ENCODE data around the gene ATAD3A. TPM values are rescaled to one million over a fixed set of nuclear protein-coding genes. Genes with fewer than 3 reads are reported as not detected.
A peak's percentile ranks its signal among the peaks of the same experiment; 100 is the strongest.
"Not testable (repeated sequence)": the region's sequence is repeated elsewhere in the genome, so short reads cannot be mapped to it uniquely, and the experiment has no call there.

Gene ATAD3A
- total RNA-seq, 1 donor from 2014 or later, result 17.1 TPM

DNA sequence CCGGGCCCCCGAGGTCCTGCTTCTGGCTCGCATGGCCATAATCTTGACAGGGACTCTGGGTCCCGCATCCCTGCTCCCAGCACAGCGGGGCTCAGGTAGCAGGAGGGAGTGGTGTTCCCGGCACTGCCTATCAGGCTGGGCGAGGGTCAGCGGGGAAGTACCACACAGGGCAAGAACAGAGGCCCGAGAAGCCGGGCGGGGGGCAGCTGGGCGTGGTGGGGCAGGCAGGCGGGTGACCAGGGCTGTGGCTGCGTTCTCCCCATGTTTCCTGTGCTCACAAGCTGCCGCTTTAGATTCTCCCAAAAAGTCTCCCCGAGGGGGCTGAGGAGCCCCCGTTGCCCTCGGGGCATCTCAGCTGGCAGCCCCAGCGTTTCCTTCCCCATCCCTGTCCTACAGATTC lies 22.1 kb upstream of the ATAD3A start:
- DNase-seq (ENCODE audit: low read depth in 2 of 2), result no peak

DNA sequence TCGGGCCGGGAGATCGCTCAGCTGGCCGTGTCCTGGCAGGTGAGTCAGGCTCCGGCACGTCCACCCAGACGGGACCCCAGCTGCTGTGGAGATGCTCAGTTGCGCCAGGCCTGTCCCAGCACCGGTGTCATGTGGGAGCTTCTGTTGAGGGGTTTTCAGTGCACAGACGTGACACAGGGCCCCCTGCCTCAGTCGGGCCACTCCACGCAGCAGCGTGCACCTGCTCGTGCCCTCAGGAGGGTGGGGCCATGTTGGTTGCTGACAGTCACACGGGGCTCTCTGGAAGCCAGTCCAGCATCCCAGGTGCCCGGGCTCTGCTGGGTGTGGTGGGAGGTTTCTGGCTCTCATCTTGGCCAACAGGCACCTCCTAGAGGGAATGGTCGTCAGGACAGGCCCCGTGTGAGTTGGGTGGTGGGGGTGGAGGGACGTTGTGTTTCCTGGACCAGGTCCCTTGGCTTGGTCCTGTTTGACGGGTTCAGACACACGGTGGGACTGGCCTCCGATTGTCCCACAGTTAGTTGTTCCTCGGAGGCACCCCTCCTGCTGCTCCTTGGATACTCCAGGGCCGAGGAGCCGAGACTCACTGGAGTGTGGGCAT lies 21.2 kb upstream of the ATAD3A start:
- DNase-seq (ENCODE audit: low read depth in 2 of 2), result no peak

DNA sequence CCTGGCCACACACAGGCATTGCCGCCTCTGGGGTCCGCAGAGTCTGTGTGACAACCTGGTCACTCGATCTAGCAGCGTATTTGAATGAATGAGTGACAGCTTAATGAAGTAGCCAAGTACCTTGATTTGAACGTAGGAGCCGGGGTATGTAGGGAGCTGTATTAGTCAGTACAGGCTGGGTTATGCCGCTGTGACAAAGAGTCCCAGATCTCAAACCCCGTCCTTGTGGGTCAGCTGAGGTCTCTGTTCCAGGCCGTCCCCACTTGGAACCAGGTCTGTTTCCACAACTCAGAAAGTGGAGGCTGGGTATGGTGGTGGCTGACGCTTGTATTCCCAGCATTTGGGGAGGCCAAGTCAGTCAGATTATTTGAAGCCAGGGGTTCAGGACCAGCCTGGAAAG lies 20.4 kb upstream of the ATAD3A start:
- DNase-seq (ENCODE audit: low read depth in 2 of 2), result no peak

DNA sequence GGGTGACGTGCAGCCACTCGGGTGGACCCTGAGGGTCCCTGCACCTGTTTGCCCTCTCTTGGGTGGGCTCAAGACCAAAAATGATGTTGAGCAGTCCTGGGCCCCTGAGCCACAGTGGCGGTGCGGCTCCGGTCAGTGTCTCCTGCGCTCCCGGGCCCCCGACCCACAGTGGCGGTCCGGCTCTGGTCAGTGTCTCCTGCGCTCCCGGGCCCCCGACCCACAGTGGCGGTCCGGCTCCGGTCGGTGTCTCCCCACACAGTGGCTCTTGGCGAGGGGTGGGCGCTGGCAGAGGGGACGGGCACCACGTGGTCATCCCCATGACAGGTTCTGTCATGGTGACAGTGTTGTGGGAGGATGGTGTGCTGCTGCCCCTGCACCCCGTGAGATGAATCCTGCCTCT lies 17.7 kb upstream of the ATAD3A start:
- not testable (repeated sequence) for DNase-seq (ENCODE audit: low read depth in 2 of 2)

DNA sequence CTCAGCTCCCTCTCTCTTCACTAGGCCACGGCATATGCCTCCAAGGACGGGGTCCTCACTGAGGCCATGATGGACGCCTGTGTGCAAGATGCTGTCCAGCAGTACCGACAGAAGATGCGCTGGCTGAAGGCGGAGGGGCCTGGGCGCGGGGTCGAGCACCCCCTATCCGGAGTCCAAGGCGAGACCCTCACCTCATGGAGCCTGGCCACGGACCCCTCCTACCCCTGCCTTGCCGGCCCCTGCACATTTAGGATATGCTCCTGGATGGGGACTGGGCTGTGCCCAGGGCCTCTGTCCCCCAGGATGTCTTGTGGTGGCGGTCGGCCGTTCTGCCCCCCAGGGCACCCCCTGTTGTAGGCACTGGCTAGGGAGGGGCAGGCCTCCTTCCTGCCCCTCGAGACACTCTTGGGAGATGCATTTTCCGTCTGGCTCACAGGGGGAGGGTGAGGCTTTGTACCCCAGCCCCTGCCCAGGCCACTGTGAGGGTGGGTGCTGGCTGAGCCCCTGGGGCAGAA lies 16.4 kb upstream of the ATAD3A start:
- not testable (repeated sequence) for DNase-seq (ENCODE audit: low read depth in 2 of 2)

DNA sequence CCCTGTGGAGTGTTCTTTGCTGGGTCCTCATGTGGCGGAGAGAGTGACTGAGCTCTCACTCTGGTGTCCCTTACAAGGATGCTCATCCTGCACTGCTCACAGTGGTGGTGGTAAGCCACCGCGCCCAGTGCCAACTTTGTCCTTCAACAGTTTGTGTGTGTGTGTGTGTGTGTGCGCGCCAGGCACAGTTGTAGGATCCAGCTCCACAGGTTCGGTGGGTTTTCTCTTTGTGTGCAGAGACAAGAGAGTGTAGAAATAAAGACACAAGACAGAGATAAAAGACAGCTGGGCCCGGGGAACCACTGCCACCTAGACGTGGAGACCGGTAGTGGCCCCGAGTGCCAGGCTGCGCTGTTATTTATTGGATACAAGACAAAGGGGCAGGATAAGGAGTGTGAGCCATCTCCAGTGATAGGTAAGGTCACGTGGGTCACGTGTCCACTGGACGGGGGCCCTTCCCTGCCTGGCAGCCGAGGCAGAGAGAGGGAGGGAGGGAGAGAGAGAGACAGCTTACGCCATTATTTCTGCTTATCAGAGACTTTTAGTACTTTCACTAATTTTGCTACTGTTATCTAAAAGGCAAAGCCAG lies 7.1 kb upstream of the ATAD3A start:
- DNase-seq (ENCODE audit: low read depth in 2 of 2), result peak; percentile 47 to 63

DNA sequence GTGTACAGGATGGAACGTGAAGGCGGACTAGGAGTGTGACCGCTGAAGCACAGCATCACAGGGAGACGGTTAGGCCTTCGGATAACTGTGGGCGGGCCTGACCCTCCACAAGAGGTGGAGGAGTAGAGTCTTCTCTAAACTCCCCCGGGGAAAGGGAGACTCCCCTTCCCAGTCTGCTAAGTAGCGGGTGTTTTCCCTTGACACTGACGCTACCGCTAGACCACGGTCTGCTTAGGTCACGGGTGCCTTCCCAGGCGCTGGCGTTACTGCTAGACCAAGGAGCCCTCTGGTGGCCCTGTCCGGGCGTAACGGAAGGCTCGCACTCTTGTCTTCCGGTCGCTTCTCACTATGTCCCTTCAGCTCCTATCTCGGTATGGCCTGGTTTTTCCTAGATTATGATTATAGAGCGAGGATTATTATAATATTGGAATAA lies 6.6 kb upstream of the ATAD3A start:
- DNase-seq (ENCODE audit: low read depth in 2 of 2), result peak in 1 of 2 donors; percentile 11

DNA sequence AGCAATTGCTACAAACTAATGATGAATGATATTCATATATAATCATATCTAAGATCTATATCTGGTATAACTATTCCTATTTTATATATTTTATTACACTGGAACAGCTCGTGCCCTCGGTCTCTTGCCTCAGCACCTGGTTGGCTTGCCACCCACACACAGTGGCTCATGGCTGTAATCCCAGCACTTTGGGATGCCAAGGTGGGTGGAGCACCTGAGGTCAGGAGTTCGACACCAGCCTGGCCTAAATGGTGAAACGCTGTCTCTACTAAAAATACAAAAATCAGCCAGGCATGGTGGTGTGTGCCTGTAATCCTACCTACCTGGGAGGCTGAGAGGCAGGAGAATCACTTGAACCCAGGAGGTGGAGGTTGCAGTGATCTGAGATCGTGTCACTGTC lies 6.2 kb upstream of the ATAD3A start:
- DNase-seq (ENCODE audit: low read depth in 2 of 2), result not testable (repeated sequence)

DNA sequence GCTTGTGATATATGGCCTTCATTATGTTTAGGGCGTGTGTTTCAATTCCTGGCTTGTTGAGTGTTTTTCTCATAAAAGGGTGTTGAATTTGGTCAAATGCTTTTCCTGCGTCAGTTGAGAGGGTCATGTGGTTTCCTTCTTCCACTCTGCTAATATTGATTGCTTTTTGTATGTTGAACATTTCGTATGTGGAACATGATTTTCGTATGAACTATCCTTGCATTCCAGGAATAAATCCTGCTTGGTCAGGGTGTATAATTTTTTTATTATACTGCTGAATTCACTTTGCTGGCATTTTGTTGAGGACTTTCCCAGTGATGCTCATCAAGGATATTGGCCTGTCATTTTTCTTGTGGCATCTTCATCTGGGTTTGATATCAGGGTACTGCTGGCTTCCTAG lies 4.7 kb upstream of the ATAD3A start:
- no peak for DNase-seq (ENCODE audit: low read depth in 2 of 2)

DNA sequence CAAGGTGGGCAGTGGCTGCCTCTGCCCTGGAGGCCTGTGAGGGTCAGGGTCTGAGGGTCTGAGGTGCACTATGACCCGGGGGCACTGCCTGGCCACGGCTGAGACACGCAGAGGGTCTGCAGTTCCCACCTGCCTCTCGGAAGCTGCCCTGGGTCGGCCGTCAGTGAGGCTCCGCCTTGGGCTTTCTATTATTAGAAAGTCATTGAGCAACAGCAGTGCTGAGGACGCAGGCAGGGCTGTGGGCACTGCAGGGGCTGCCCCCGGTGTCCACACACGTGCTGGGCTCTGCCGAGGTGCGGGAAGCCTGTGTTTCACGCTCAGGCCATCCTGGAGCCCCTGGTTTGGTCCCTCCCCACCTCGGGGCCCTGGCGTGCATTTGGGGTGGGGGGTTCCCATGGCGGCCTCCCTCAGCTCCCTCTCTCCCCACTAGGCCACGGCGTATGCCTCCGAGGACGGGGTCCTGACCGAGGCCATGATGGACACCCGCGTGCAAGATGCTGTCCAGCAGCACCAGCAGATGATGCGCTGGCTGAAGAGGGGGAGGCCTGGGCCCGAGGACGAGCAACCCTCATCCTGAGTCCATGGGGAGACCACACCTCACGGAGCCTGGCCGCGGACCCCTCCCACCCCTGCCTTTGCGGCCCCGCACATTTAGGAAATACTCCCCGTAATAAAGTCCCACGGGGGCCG lies 3.0 kb upstream of the ATAD3A start:
- not testable (repeated sequence) for DNase-seq (ENCODE audit: low read depth in 2 of 2)

DNA sequence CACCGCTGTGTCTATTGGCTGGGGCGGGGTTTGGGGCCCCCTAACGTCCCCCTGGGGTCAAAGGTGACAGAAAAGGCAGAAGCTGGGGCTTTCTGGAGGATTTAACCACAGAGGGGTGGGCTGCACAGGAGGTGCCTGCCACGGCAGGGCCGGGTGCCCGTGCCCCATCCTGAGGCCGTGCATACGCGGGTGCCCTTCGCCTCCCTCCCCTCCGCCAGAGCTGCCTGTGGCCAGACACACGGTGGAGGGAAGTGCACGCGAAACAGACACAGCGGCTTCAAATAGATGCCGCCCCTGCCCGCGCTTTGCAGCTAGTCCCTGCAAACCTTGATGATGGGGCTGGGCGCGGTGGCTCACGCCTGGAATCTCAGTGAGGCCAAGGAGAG lies 2.5 kb upstream of the ATAD3A start:
- not testable (repeated sequence) for DNase-seq (ENCODE audit: low read depth in 2 of 2)

DNA sequence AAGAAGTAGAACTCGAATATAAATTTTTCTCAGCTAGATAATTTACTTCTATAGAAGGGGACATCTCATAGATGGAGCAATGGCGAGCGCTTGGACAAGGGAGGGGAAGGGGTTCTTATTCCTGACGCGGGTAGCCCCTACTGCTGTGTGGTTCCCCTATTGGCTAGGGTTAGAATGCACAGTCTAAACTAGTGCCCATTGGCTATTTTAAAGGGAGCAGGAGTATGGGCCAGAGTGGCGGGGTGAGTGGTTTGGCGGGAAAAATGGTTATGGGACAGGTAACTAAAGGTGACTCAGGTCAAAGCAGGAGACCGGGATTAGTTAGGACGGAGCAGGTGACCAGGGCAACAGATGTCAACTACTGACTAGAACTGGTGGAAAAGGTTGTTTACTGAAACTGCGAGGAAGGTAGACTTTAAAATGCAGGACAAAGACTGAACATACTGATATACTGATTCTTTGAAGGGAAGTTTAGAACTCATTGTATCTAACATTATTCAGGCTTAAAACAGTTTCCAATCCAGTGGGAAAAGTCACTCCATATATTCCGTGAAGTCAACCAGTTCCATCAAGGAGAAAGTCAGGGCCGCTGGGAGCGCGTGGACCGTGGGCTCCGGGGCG lies 940 bp upstream of the ATAD3A start:
- peak; percentile 10 to 34 for DNase-seq (ENCODE audit: low read depth in 2 of 2)

DNA sequence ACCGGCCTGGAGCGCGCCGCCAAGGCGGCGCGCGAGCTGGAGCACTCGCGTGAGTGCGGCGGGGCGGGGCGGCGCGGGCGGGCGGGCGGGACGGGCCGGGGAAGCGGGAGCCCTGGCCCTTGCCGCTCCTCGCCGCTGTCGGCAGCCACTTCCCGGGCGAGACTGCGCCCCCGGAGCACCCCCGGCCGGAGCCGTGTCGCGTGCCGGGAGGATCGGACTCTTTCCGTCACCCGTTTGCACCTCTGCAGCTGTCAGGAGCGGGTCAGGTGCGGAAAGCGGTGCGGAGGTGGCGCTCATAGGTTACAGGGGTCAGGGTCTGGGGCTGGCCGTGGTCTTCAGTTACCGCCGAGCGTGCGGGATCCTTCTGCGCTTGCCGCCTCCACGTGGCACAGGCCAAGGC lies 463 bp downstream of the ATAD3A start:
- DNase-seq (ENCODE audit: low read depth in 2 of 2), result not testable (repeated sequence)

DNA sequence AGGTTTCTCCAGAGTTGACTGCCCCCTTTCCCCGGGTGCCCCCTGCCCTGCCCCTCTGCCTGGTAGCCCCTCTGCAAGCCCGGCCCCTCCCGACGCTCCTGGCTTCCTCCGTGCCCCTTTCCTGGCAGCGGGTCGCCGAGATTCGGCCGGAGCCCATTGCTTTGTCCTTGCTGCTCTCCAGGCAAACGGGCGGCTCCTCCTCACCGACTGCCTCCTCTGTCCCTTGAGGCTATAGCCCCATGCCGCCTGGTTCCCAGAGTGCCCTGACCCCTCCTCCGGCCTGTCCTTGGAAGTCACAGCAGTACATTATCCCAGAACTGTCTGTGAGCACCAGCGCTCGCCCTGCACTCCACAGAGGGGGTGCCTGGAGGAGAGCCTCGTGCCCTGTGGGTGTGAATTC lies 1.7 kb downstream of the ATAD3A start:
- DNase-seq (ENCODE audit: low read depth in 2 of 2), result not testable (repeated sequence)

DNA sequence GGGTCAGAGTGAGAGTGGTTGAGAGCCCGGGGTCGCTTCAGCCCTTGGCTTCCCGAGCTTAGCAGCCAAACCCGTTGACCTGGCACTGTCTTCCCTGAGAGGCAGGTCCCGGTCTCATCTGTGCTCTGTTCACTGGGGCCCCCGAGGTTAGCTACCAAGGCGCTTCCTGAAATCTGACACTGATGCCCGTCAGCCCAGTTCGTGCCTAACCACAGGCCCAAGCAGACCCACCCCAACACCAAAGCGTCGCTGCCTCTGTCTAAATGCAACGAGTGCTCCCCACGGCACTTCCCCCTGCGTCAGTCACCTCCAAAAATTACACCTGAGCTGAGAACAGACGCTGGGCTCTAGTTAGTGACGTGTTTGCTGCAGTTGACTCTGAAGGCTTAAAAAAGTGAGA lies 2.4 kb downstream of the ATAD3A start:
- DNase-seq (ENCODE audit: low read depth in 2 of 2), result not testable (repeated sequence)

DNA sequence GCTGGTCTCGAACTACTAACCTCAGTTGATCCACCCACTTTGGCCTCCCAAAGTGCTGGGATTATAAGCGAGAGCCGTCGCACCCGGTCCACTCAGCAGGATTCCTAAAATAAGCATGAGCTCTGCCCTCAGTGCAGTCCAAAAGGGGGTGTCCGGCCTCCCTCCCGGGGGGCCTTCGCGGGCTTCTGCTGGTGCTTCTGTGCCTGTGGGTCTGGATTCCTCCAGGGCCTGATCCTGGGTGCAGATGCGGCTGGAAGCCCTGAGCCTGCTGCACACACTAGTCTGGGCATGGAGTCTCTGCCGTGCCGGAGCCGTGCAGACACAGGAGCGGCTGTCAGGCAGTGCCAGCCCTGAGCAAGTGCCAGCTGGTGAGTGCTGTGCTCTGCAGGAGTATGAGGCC lies 5.0 kb downstream of the ATAD3A start:
- not testable (repeated sequence) for DNase-seq (ENCODE audit: low read depth in 2 of 2)

DNA sequence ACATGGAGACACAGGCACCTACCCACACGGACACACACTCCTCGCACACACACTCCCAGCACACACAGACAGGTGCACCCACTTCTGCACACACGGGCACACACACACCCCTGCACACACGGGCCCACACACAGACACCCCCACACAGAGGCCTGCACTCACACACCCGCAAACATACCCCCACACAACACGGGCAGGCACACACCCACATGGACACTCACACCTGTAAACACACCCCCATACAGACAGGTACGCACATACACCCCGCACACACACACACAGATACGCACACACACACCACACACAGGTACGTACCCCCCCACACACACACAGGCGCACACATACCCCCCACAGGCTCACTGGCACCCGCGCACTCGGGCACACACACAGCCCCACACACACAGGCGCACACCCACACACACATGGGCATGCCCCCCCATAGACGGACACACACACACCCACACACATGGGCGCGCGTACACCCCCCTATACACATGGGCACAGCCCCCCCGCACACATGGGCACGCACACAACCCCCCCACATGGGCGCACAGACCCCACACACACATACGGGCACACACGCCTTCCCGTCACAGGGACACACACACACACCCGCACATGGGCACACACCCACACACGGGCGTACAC lies 6.1 kb downstream of the ATAD3A start:
- DNase-seq (ENCODE audit: low read depth in 2 of 2), result no peak

DNA sequence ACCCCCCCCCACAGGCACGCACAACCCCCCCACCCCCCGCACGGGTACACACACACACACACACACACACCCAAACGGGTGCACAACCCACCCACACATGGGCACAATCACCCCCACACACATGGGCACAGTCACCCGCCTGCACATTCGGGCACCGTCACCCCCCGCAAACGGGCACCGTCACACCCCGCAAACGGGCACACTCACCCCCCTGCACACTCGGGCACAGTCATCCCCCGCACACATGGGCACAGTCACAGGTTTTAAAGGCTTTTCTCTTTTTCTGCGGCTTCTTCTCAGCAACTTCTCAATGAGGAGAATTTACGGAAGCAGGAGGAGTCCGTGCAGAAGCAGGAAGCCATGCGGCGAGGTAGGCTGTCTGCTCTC lies 6.7 kb downstream of the ATAD3A start:
- DNase-seq (ENCODE audit: low read depth in 2 of 2), result not testable (repeated sequence)

DNA sequence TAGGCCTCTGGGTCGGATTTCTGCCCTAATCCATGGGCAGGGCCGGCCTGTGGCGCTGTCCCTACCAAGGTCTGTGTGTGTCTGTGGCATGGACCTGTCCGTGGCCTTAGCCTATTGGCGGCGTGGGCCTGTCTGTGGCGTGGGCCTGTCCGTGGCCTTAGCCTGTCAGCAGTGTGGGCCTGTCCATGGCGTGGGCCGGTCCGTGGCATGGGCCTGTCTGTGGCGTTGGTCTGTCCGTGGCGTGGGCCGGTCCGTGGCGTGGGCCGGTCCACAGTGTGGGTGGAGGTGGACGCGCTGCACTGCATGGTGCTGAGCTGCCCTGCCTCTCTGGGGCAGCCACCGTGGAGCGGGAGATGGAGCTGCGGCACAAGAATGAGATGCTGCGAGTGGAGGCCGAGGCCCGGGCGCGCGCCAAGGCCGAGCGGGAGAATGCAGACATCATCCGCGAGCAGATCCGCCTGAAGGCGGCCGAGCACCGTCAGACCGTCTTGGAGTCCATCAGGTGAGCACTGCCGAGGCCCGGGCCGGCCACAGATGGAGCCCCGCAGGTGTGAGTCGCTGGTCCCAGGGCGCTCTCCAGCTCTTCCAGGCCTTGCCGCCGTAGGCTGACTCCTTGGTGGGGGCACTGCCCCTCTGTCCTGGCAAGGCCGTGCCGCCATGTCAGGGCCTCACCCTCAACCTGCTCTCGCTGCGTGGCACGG lies 8.0 kb downstream of the ATAD3A start:
- DNase-seq (ENCODE audit: low read depth in 2 of 2), result not testable (repeated sequence)

DNA sequence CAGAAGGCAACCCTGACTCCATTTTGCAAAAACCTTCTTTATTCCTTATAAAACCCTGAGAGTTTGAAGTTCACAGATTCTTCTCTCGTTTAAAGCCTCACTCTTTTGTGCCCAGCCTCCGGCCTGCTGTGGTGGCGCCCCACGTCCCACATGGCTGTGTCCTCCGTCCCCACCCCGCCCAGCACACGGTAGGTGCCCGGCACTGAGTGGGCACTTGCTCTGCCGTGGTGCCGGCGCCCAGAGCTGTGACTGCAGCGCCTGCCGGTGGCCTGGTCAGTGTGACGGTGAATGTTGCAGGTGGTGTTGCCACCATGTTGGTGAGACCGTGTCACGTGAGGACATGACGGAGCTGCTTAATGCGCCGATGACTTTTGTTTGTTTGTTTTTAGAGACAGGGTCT lies 9.4 kb downstream of the ATAD3A start:
- DNase-seq (ENCODE audit: low read depth in 2 of 2), result no peak

DNA sequence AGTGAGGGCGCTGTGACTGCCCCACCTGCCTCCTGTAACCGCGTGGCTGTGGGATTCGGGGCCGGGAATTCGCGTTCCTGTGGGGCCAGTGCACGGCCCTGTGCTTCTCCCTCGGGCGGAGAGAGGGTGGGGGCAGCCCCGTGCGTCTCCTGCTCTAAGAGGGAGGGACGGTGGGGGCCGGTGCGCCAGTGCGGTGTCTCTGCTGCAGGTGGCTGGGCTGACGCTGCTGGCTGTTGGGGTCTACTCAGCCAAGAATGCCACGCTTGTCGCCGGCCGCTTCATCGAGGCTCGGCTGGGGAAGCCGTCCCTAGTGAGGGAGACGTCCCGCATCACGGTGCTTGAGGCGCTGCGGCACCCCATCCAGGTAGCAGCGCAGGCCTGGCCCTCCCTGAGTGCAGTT lies 10.6 kb downstream of the ATAD3A start:
- not testable (repeated sequence) for DNase-seq (ENCODE audit: low read depth in 2 of 2)
